ENCODE measurements around the gene IL1B.
A peak's percentile ranks its signal among the peaks of the same experiment; 100 is the strongest.

The IL1B gene

DNA sequence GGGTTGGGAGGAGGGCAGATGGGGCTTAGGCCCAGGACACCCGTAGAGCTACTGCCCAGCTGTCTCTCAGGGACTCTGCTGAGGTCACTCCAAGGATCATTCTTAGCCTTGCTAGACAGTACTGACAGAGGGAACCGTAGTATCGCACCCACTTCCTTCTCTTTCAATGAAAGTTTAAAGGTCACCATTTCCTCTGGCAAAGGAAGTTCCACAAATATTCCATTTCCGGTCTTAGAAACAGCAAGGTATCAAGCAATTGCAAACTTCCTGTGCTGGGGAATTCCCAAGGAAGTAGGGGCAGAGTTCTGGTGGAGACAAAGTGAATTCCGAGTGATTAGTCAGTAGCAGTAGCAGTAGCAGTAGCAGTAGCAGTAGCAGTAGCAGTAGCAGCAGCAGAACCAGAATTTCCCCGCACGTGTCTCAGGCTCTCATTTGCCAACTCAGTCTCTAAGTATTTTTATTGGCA is 24.7 kb downstream of the IL1B start:
- TF ChIP-seq, protein P1, sequence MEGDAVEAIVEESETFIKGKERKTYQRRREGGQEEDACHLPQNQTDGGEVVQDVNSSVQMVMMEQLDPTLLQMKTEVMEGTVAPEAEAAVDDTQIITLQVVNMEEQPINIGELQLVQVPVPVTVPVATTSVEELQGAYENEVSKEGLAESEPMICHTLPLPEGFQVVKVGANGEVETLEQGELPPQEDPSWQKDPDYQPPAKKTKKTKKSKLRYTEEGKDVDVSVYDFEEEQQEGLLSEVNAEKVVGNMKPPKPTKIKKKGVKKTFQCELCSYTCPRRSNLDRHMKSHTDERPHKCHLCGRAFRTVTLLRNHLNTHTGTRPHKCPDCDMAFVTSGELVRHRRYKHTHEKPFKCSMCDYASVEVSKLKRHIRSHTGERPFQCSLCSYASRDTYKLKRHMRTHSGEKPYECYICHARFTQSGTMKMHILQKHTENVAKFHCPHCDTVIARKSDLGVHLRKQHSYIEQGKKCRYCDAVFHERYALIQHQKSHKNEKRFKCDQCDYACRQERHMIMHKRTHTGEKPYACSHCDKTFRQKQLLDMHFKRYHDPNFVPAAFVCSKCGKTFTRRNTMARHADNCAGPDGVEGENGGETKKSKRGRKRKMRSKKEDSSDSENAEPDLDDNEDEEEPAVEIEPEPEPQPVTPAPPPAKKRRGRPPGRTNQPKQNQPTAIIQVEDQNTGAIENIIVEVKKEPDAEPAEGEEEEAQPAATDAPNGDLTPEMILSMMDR (IDR thresholded peaks at IDR 0.05; ENCODE audit: extremely low read depth, missing control alignments) = no peak
- peak; percentile 14 for DNase-seq (ENCODE audit: low spot score)

- TF ChIP-seq, protein P1 (IDR thresholded peaks at IDR 0.05; ENCODE audit: extremely low read depth, missing control alignments) = no peak
- DNase-seq (ENCODE audit: low spot score) = no peak
Observed at GRCh38 chr2:112811276-112811831, 25.2 kb downstream of the IL1B start.

- no peak for DNase-seq (ENCODE audit: low spot score)
- TF ChIP-seq, protein P1 (IDR thresholded peaks at IDR 0.05; ENCODE audit: extremely low read depth, missing control alignments) = no peak
Observed at GRCh38 chr2:112809112-112809511, 27.5 kb downstream of the IL1B start.

GRCh38 chr2:112807233-112807807 is 29.3 kb downstream of the IL1B start:
- TF ChIP-seq, protein P1 (IDR thresholded peaks at IDR 0.05; ENCODE audit: extremely low read depth, missing control alignments) = no peak

GRCh38 chr2:112805542-112805941 is 31.0 kb downstream of the IL1B start:
- DNase-seq (ENCODE audit: low spot score) = peak; percentile 45
- TF ChIP-seq, protein P1 (IDR thresholded peaks at IDR 0.05; ENCODE audit: extremely low read depth, missing control alignments) = no peak

More at GRCh38 chr2:112807233-112807807, 29.3 kb downstream of the IL1B start:
- DNase-seq (ENCODE audit: low spot score) = no peak

- DNase-seq (ENCODE audit: low spot score) = peak; percentile 16
- TF ChIP-seq, protein P1 (IDR thresholded peaks at IDR 0.05; ENCODE audit: extremely low read depth, missing control alignments) = no peak
Observed at GRCh38 chr2:112803691-112804521, 32.7 kb downstream of the IL1B start.
